ENCODE results near the gene TACC2. TPM values are rescaled to one million over a fixed set of nuclear protein-coding genes. Genes with fewer than 3 reads are reported as not detected.

The TACC2 gene
- total RNA-seq, 1 donor from 2014 or later, result 11.2 TPM

DNA sequence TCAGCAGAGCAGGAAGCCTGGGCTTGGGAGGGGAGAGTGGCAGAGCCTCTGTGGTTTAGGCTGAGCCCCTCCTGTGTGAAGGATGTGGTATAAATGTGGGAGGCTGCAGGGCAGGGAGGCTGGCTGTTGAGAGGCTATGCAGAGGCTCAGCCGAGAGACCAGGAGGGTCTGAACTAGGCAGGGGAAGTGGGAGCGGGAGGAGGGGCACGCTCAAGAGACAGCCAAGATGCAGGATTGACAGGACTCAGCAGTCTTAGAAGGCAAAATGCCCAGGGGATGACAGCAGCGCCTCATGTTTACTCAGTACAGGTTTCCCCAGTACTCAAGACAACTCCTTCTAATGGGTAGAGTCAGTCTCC, 306.5 kb downstream of the TACC2 start:
- no peak for DNase-seq (ENCODE audit: low read depth)

DNA sequence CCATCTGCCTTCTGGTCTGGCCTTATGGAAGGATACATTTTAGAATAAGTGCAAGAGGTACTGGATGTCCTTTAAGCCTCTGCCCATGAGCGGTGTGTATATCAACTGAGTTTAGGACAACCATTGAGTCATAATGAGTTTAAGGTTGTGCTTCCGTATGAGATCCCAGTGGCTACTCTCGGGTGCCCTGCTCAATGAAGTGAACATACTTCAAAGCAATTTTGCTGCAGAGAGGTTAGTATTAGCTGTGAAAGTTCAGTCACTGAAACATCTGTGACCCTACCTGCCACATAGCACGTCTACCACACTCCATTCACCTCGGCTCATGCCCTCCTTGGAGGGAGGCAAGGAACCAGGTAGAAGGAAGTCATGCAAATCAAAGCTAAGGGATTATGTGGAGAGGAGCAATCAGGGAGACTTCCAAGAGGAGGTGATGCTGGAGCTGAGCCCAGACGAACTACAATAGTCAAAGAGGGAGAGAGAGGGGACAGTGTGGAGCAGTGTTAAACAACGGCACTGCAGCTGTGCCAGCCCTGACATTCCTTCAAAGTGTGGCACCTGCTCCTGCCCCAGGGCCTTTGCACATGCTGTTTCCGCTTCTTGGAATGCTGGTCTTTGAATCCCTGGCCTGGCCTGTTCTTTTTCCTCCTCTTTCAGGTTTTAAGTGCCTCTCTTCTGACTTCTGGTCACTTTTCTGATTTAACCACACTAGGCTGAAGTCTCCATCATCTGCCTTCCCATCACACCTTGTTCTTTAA, 307.6 kb downstream of the TACC2 start:
- peak; percentile 69 for DNase-seq (ENCODE audit: low read depth)

DNA sequence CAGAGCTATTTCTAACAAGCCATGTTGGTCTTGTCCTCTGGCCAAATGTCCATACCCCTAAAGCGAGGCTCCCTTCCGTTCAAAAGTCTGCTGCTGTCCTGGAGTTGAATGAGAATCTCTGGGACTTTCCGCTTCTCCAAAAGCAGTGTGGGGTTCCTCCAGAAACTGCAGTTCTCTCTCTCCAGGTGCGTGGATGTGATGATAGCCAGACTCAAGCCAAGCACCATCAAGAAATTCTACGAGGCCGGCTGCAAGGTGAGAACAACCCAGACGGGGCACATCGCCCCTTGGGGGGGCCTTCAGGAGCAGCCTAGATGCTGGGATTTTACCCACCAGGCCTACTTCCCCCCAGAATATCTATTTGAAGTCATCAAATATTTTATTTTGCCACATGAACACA, 308.6 kb downstream of the TACC2 start:
- DNase-seq (ENCODE audit: low read depth), result no peak

DNA sequence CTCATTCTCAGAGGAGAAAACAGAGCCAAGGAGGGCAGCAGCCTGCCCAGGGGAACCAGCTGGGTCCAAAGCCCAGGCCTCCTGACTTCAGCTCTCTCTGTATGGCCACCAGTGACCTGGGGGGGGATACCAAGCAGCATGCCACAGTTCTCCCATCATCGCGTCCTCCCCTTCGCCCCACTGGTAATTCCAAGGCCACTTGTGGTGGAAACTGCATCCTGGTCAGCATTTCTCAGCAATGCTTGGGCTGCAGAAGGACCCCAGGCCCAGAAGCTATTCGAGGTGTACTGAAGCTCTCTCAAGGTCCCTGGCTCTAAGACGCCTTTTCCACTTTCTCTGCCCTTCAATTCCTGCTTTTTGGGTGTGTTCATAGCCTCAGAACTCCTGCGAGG, 309.2 kb downstream of the TACC2 start:
- DNase-seq (ENCODE audit: low read depth), result no peak

DNA sequence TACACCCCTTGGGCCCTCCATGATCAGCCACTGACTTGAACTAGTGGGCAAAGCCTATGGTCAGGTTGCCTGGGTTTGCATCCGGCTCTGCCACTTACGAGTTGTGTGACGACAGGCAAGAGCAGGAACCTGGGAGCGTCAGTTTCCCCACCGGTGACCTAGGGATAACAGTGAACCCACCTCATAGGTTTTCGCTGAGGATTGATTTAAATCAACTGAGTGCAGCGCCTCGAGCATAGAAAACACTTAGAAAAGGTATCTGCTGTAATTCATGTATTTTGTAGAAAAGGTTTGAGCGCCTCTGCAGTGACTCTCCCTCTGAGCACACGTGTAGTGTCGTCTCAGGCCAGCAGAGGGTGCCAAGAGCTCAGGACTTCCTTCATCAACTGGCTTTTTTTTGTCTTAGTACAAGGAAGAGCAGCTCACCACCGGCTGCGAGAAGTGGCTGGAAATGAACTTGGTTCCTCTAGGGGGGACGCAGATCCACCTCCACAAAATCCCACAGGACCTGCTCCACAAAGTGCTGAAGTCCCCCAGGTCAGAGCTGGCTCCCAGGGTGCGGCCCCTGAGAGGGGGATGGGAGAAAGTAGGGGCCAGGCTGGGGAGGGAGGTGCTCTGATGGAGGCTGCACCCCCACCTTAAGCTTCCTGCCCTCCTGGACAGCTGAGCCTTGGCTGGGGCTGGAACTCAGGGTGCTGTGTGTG, 309.8 kb downstream of the TACC2 start:
- DNase-seq (ENCODE audit: low read depth), result peak; percentile 70

DNA sequence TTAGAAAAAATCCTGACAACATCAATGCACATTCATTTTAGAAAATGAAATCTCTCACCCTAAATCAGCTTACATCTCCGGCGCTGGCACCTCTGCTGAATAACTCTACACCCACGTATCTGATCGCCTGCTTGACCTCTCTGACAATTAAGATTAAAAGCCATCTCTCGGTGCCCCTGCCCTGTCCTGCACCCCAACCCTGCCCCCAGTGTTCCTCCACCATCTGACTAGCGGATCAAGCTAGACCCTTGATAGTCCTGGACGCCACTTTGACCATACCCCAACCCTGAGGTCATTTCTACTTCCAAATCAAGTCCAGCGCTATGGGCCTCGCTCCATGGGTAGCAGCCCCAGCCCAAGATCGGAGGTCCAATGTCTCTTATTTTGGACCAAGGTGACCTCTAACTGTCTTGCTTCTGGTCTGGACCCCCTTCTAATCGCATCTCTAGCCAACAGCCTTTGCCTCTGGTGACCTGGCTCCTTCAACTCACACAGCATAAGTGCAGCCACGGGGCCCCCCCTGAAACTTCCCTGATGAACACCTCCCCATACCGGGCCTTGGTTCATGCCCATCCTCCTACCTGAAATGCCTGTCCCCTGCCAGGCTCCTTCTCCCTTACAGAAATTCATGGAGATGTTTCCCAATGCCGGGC, 310.6 kb downstream of the TACC2 start:
- DNase-seq (ENCODE audit: low read depth), result no peak

DNA sequence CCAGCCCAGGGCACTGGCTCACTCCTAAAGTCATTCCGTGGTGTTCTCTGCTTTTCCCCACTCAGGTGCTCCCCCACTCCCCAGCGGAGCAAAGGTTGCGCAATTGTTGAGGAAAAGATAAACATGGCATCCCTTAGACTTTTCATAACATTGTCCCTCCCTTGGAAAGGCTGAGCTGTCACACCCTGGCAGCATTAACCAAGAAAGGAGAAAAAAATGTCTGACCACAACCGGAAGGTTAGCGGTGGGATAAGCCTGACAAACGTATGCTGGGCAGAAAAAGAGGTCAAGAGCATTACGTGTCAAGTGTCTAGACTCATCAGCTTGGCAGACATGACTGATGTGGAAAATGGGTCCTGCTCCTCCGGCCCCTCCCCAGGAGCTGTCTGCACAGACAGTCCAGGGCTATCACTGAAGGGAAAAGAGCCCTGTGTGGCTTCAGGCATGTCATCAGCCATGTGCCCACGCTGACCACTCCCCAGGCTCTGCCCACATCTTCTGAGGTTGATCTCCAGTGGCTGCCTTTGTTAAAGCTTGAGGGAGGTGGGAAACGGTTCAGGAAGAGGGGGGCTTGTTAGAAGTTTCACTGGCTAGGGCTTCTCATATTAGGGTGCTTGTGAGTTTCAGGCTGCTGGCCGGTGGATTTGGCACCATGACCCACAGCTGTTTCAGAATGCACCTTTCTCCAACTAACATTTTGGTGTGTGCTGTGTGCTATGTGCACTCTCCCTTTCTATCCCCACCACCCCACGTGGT, 312.3 kb downstream of the TACC2 start:
- DNase-seq (ENCODE audit: low read depth), result peak; percentile 80

DNA sequence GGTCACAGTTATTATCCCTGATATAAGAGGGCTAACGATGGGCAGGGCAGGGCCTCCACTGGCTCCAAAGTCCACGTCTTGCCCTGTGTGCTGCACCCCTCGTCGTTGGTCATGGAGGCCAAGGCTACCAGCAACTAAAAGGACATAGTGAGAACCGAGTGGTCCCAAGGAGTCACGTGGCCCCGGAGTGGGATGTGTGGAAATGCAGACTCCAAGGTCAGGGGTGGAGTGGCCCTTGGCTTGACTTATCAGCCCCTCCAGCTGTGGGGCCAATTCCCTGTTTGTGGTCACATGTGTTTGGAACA, 312.8 kb downstream of the TACC2 start:
- DNase-seq (ENCODE audit: low read depth), result no peak

DNA sequence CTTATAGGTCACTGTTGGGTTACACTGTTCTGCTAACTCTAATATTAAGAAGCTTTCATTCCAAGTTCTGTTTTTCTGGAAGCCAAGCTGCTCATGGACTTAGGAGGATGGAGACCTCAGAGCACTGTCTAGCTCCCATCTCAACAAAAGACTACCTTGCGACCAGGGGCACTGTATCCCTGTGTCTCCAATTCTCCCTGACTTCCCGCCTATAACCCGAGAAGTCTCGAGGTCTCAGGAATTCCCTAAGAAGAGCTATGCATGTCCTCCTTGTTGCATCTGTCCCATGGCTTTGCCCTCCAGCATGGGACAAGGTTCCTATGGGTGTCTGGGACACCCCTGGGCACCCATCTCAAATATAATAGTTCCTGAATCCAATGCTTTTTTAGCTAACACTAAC, 313.4 kb downstream of the TACC2 start:
- no peak for DNase-seq (ENCODE audit: low read depth)

DNA sequence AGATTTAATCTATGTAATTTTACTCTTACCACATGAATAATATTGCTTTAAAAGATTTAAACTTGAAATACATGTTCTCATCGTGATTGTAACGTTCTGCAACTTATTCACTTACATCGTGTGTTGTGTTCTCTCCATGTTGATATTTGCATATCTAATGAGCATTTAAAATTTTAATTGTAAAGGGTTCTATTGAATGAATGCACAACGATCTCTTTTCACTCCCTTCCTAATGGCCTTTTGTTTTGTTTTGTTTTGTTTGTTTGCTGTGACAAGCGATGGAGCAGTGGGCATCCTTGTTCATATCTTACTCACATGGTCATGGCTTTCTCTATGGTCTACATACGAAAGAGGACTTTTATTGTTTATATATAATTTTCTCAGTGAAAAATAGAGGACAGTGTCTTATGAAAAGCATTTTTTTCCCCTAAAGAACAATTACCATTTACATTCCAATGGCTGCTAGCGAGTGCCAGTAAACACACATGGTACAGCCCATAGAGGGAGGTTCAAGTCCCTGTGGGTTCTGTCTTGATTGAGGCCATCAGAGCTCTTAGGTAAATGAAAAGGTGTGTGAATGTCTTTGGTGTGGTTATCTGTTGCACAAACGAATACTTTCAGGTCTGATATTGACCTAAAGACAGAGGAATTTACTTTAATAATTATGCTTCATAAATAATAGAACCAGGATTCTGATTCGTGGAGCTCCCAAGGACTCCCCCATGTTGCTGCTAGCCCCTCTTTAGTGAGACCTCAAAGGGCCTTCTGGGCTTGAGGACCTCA, 314.5 kb downstream of the TACC2 start:
- DNase-seq (ENCODE audit: low read depth), result no peak

Other genes with a start within 250 kb of the TACC2 start
- 29.0 and 46.2 TPM in 2 replicates for gene ATE1, start 61.1 kb upstream of the TACC2 start, total RNA-seq
- gene NSMCE4A, start 13.9 kb upstream of the TACC2 start, total RNA-seq, result 22.8 and 30.7 TPM in 2 replicates